K562 (cell line): ENCODE measurements around the gene PRKD2. TPM values are rescaled to one million over a fixed set of nuclear protein-coding genes. Genes with fewer than 3 reads are reported as not detected.

Experiments used
- CHCHD3 ChIP-seq: fragments of 250-450 bp; sonication (Bioruptor Pico); IDR thresholded peaks from 2 replicates; pipeline ENCODE4 v2.1.2; 2022; ENCODE audit warnings: mild to moderate bottlenecking
- CREB1 ChIP-seq, 2 experiments: sonication (generic) in 1 of 2; formaldehyde crosslinking in 1 of 2; IDR thresholded peaks; 2 replicates each; pipeline versions ENCODE4 v1.6.1 to v1.8.0; 2012 to 2022; ENCODE audit warnings: inconsistent platforms in 1 of 2, mild to moderate bottlenecking in 1 of 2, missing genetic modification reagents in 1 of 2, moderate library complexity in 1 of 2
- ESRRB ChIP-seq: fragments of 250-450 bp; sonication (Bioruptor Pico); IDR thresholded peaks from 2 replicates; pipeline ENCODE4 v1.5.0; 2020; ENCODE audit warnings: mild to moderate bottlenecking, moderate library complexity, borderline replicate concordance
- FOXP4 ChIP-seq: sonication (generic); formaldehyde crosslinking; IDR thresholded peaks from 2 replicates; pipeline ENCODE4 v1.8.0; 2022; ENCODE audit warnings: mild to moderate bottlenecking, missing genetic modification reagents, borderline replicate concordance
- MIER1 ChIP-seq: fragments of 450-650 bp; IDR thresholded peaks from 2 replicates; pipeline ENCODE4 v1.6.1; 2016; ENCODE audit warnings: antibody characterized with exemption, mild to moderate bottlenecking, low read depth
- MTA1 ChIP-seq: fragments of 450-650 bp; IDR thresholded peaks from 2 replicates; pipeline ENCODE4 v1.6.1; 2017; ENCODE audit warnings: borderline replicate concordance
- NFIC ChIP-seq: fragments of 450-650 bp; IDR thresholded peaks from 2 replicates; pipeline ENCODE4 v1.6.1; 2017; ENCODE audit warnings: mild to moderate bottlenecking, inconsistent platforms
- SMAD2 ChIP-seq: fragments of 150-350 bp; IDR thresholded peaks from 2 replicates; pipeline ENCODE4 v1.6.1; 2014; ENCODE audit warnings: low read depth, mild to moderate bottlenecking, low read length
- SMC3 ChIP-seq: conservative IDR thresholded peaks from 2 replicates; pipeline ENCODE4 v1.6.1; 2011; ENCODE audit warnings: low read depth, low read length, improper control_type of control experiment; ENCODE audit not compliant: insufficient read depth
- STAT5A ChIP-seq: IDR thresholded peaks from 2 replicates; pipeline ENCODE4 v1.6.1; 2012; ENCODE audit warnings: low read length, inconsistent platforms, borderline replicate concordance
- ZHX1 ChIP-seq: fragments of 150-350 bp; conservative IDR thresholded peaks from 2 replicates; pipeline ENCODE4 v1.6.1; 2014; ENCODE audit warnings: low read length
- ZNF507 ChIP-seq: conservative IDR thresholded peaks from 2 replicates; pipeline ENCODE4 v1.6.1; 2017; ENCODE audit warnings: missing genetic modification characterization, missing compliant biosample characterization
- ZNF76 ChIP-seq: fragments of 250-450 bp; sonication (Bioruptor Pico); IDR thresholded peaks from 2 replicates; pipeline ENCODE4 v1.4.0; 2020; ENCODE audit warnings: mild to moderate bottlenecking, moderate library complexity, borderline replicate concordance
- polyA plus RNA-seq, 8 experiments: library from polyadenylated mRNA; depleted of rRNA in 4 of 8; stranded (reverse) in 5 of 8; unstranded in 3 of 8; fragments of >200 nt; fragmentation: Nextera tagmentation in 2 of 8; fragmentation: Illumina TruSeq in 1 of 8; extraction: Ambion mirVana in 2 of 8; extraction: Trizol in 1 of 8; gene quantifications; 2 replicates each; pipeline versions ENCODE4 v1.2.1 to v1.2.3, GENCODE V29; 2011 to 2014; ENCODE audit warnings: inconsistent platforms in 1 of 8, missing spikeins in 1 of 8
- total RNA-seq, 7 experiments: library from RNA; depleted of rRNA in 6 of 7; stranded (reverse); fragments of >200 nt in 6 of 7; fragmentation: Illumina TruSeq in 2 of 7; extraction: Trizol in 2 of 7; gene quantifications; 2 replicates each; pipeline versions ENCODE4 v1.2.1 to v1.2.3, GENCODE V29; 2011 to 2021; ENCODE audit warnings: low replicate concordance in 1 of 7
- TF ChIP-seq, protein P1 (sequence below): IDR thresholded peaks from 2 replicates; pipeline ENCODE4 v1.6.1; 2011; ENCODE audit warnings: borderline replicate concordance, low read depth, mild to moderate bottlenecking, moderate library complexity, low read length; ENCODE audit not compliant: insufficient read depth, poor library complexity, severe bottlenecking
- TF ChIP-seq, protein P2 (sequence below): fragments of 450-650 bp; formaldehyde crosslinking; IDR thresholded peaks from 2 replicates; pipeline ENCODE4 v1.4.0; 2020; ENCODE audit warnings: mild to moderate bottlenecking, mixed read lengths

Gene PRKD2
- total and polyA plus RNA-seq, 9 of the 15 experiments (the other 6 are each of a cell fraction or from before 2014, with no cell fraction given), result 1.8 to 60.0 (median 15.0) TPM

DNA sequence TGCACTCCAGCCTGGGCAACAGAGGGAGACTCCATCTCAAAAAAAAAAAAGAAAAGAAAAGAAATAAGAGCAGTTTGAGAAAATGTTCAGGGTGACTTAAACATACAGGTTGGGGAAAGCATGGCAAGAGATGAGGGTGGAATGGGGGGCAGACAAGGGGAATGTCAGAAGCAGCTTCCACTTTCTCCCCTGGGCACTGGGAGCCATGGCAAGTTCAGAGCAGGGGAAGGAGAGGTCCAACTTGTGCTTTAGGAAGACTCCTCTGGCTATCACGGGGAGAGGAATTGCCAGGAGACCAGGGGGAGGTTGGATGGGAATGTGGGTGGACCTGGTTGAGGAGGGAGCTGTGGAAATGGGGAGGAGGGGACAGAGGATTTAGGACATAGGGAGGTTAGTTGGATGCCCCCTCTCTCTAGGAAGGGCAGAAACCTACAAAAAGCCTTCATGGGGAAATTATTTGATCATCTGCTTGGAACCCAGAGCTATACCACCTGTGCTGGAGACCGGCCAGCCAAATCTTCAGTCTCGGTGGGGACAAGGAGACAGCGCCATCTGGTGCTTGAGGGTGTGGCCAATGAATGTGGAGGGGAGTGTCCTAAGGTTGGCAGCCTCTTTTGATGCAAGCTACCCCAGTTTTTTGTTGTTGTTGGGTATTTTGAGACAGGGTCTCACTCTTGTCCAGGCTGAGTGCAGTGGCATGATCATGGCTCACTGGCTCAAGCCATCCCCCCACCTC, 36.7 kb upstream of the PRKD2 start (continued):
- TF ChIP-seq CREB1 (IDR thresholded peaks at IDR 0.05) (no peak), CREB1 (CRISPR knock-in tag; IDR thresholded peaks at IDR 0.05) (no peak), STAT5A (no peak), ZNF507 (tag) (no peak), FOXP4 (CRISPR knock-in tag) (no peak), CHCHD3 (CRISPR knock-in tag) (no peak), ZNF76 (CRISPR knock-in tag) (no peak), SMC3 (peak; percentile 70), ZHX1 (no peak), MIER1 (no peak), MTA1 (no peak), NFIC (peak; percentile 83), SMAD2 (no peak), ESRRB (no peak)
- TF ChIP-seq, protein P1, sequence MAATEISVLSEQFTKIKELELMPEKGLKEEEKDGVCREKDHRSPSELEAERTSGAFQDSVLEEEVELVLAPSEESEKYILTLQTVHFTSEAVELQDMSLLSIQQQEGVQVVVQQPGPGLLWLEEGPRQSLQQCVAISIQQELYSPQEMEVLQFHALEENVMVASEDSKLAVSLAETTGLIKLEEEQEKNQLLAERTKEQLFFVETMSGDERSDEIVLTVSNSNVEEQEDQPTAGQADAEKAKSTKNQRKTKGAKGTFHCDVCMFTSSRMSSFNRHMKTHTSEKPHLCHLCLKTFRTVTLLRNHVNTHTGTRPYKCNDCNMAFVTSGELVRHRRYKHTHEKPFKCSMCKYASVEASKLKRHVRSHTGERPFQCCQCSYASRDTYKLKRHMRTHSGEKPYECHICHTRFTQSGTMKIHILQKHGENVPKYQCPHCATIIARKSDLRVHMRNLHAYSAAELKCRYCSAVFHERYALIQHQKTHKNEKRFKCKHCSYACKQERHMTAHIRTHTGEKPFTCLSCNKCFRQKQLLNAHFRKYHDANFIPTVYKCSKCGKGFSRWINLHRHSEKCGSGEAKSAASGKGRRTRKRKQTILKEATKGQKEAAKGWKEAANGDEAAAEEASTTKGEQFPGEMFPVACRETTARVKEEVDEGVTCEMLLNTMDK, result peak; percentile 28
- TF ChIP-seq, protein P2, sequence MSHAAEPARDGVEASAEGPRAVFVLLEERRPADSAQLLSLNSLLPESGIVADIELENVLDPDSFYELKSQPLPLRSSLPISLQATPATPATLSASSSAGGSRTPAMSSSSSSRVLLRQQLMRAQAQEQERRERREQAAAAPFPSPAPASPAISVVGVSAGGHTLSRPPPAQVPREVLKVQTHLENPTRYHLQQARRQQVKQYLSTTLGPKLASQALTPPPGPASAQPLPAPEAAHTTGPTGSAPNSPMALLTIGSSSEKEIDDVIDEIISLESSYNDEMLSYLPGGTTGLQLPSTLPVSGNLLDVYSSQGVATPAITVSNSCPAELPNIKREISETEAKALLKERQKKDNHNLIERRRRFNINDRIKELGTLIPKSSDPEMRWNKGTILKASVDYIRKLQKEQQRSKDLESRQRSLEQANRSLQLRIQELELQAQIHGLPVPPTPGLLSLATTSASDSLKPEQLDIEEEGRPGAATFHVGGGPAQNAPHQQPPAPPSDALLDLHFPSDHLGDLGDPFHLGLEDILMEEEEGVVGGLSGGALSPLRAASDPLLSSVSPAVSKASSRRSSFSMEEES (CRISPR knock-in tag), result no peak
